Measurements from ENCODE around the gene LRRN2.

DNA sequence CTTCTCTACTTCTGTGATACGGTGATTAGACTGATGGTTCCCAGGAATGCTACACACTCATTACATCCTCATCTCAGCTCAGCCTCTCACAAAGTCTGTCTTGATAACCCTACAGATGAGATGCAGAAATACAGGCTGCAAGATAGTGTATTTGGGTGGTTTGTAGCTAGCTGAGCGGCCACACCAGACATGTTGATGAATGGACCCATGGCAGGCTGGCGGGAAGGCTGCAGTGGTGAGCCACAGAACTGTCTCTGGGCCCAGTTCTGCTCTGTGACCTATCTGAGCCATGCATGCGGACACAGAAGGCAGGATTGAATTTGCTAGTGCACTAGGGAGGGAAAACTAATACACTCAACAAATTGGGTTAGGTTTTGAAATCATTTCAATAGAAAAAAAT, 71.9 kb downstream of the LRRN2 start:
- TF ChIP-seq POLR2A (IDR thresholded peaks at IDR 0.05) (no peak), POLR2AphosphoS5 (IDR thresholded peaks at IDR 0.05) (no peak), EP300 (IDR thresholded peaks at IDR 0.05) (no peak)
- TF ChIP-seq, protein P1, sequence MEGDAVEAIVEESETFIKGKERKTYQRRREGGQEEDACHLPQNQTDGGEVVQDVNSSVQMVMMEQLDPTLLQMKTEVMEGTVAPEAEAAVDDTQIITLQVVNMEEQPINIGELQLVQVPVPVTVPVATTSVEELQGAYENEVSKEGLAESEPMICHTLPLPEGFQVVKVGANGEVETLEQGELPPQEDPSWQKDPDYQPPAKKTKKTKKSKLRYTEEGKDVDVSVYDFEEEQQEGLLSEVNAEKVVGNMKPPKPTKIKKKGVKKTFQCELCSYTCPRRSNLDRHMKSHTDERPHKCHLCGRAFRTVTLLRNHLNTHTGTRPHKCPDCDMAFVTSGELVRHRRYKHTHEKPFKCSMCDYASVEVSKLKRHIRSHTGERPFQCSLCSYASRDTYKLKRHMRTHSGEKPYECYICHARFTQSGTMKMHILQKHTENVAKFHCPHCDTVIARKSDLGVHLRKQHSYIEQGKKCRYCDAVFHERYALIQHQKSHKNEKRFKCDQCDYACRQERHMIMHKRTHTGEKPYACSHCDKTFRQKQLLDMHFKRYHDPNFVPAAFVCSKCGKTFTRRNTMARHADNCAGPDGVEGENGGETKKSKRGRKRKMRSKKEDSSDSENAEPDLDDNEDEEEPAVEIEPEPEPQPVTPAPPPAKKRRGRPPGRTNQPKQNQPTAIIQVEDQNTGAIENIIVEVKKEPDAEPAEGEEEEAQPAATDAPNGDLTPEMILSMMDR (IDR thresholded peaks at IDR 0.05), result no peak

Data from sigmoid colon (tissue), 4 donors.